Ovary (tissue), 9 donors: ENCODE data around the gene CD247. TPM values are rescaled to one million over a fixed set of nuclear protein-coding genes. Genes with fewer than 3 reads are reported as not detected.

Experiments
- DNase-seq, 5 donors: peaks; one replicate each; pipeline ENCODE4 v3.0.0-alpha.2; 2019 to 2020
- H3K27ac ChIP-seq, 2 donors: fragments of 200-600 bp; one replicate each; pipeline versions ENCODE4 v1.5.1 to v1.8.0; 2019 to 2022
- H3K27me3 ChIP-seq: fragments of 200-600 bp; one replicate; pipeline ENCODE4 v1.8.0; 2022
- H3K36me3 ChIP-seq: fragments of 200-600 bp; sonication (generic); one replicate; pipeline ENCODE4 v1.5.1; 2019
- H3K4me1 ChIP-seq: one replicate; pipeline ENCODE4 v1.8.1; 2013; ENCODE audit warnings: mild to moderate bottlenecking, moderate library complexity; ENCODE audit not compliant: insufficient read depth
- H3K4me3 ChIP-seq: fragments of 200-600 bp; sonication (generic); one replicate; pipeline ENCODE4 v1.5.1; 2017
- H3K9me3 ChIP-seq, 2 donors: fragments of 200-600 bp in 1 of 2; sonication (generic) in 1 of 2; one replicate each; pipeline versions ENCODE4 v1.5.1 to v1.8.1; 2013 to 2019; ENCODE audit warnings: mild to moderate bottlenecking in 1 of 2, moderate library complexity in 1 of 2
- CTCF ChIP-seq, 3 donors: fragments of 450-650 bp in 2 of 3; fragments of 200-600 bp in 1 of 3; IDR thresholded peaks; one replicate each; pipeline versions ENCODE4 v1.5.1 to v1.8.0; 2016 to 2022; ENCODE audit warnings: antibody characterized with exemption in 3 of 3, mild to moderate bottlenecking in 1 of 3
- EP300 ChIP-seq: sonication (generic); formaldehyde crosslinking; IDR thresholded peaks from one replicate; pipeline ENCODE4 v1.6.1; 2017; ENCODE audit warnings: antibody characterized with exemption
- POLR2A ChIP-seq: fragments of 450-650 bp; IDR thresholded peaks from one replicate; pipeline ENCODE4 v1.6.1; 2017; ENCODE audit warnings: antibody characterized with exemption, mild to moderate bottlenecking, moderate library complexity
- WGBS, 3 donors: extraction: QIAGEN DNeasy Blood & Tissue Kit in 1 of 3; methylation state at CpG; one replicate each; pipeline versions ENCODE4 v1.1.5 to v1.1.7; 2013 to 2017; 5-methylcytosine and 5-hydroxymethylcytosine counted together
- intact Hi-C, 4 donors: fragments of 100-400 bp; cut with DNase I; formaldehyde crosslinking; loops; one replicate each; pipeline versions ENCODE4 v1.11.0 to v1.15.1; 2022 to 2023
- polyA plus RNA-seq, 2 donors: library from polyadenylated mRNA; stranded (reverse); fragments of 200-250 nt in 1 of 2; fragments of 350-450 nt in 1 of 2; fragmentation: Illumina TruSeq in 1 of 2; extraction: RNeasy Lipid Tissue Mini Kit (QIAGEN cat#74804) in 1 of 2; gene quantifications; one replicate each; pipeline ENCODE4 v1.2.3, GENCODE V29; 2013 to 2014
- total RNA-seq, 7 donors: library from RNA; depleted of rRNA in 2 of 7; stranded (reverse); fragments of >200 nt in 2 of 7; fragmentation: NEBNext Ultra II Directional in 3 of 7; extraction: Animal tissue kit (Norgen Biotek cat#: 25700) in 3 of 7; gene quantifications; one replicate each; pipeline versions ENCODE4 v1.1.0 to v1.2.4, GENCODE V29; 2016 to 2023
- donor health status: DM: no; HTN: no; CAD: no; lungs with moderate emphysema.
- donor health status: DM: no; HTN: no; CAD: no.
- donor health status: Bipolar disorder and iron deficiency.
- donor health status: DM: yes; HTN: yes; CAD: no.
- donor health status: DM: no; HTN: no; CAD: no.
- donor health status: DM: yes; HTN: yes; CAD: no.

CD247 gene
- total and polyA plus RNA-seq, 9 donors = 0.32 to 3.3 (median 0.47) TPM

GRCh38 chr1:167463080-167463479 is 55.2 kb downstream of the CD247 start:
- H3K27ac ChIP-seq = no peak overlapping the region
- no peaks in the 10 kb centered on the region for H3K36me3 ChIP-seq
- DNase-seq = peak in 1 of 5 donors; percentile 10
- H3K27me3 ChIP-seq = no peaks in the 10 kb centered on the region
- 74 to 84% (median 75%) methylated on average over 4 of the region's 4 CpGs for WGBS, 3 donors
- peaks cover 1% of the 10 kb centered on the region for H3K4me1 ChIP-seq
- H3K9me3 ChIP-seq = no peaks in the 10 kb centered on the region
- TF ChIP-seq CTCF (IDR thresholded peaks at IDR 0.05) = no peak
- TF ChIP-seq EP300 = no peak
- TF ChIP-seq POLR2A = no peak
- intact Hi-C loops = no loop called here
- no peak overlapping the region for H3K4me3 ChIP-seq

- intact Hi-C loops = no loop called here
Observed at GRCh38 chr1:167462341-167462740, 56.0 kb downstream of the CD247 start.

GRCh38 chr1:167460836-167461235 is 57.5 kb downstream of the CD247 start:
- H3K4me1 ChIP-seq = no peaks in the 10 kb centered on the region
- DNase-seq = peak in 1 of 5 donors; percentile 25
- no peaks in the 10 kb centered on the region for H3K36me3 ChIP-seq
- H3K27ac ChIP-seq = no peak overlapping the region
- TF ChIP-seq CTCF (IDR thresholded peaks at IDR 0.05) (no peak), EP300 (no peak), POLR2A (no peak)
- H3K27me3 ChIP-seq = no peaks in the 10 kb centered on the region
- 90 to 93% (median 93%) methylated on average over 14 of the region's 14 CpGs for WGBS, 3 donors
- intact Hi-C loops = no loop called here
- no peak overlapping the region for H3K4me3 ChIP-seq
- no peaks in the 10 kb centered on the region for H3K9me3 ChIP-seq

More at GRCh38 chr1:167462341-167462740, 56.0 kb downstream of the CD247 start:
- H3K4me3 ChIP-seq = no peak overlapping the region
- 87 to 94% (median 93%) methylated on average over 8 of the region's 8 CpGs for WGBS, 3 donors
- H3K9me3 ChIP-seq = no peaks in the 10 kb centered on the region
- peak in 1 of 5 donors; percentile 20 for DNase-seq
- H3K36me3 ChIP-seq = no peaks in the 10 kb centered on the region
- no peak overlapping the region for H3K27ac ChIP-seq
- no peak for TF ChIP-seq CTCF (IDR thresholded peaks at IDR 0.05)
- TF ChIP-seq POLR2A = no peak
- TF ChIP-seq EP300 = no peak
- peaks cover under 1% of the 10 kb centered on the region for H3K4me1 ChIP-seq
- H3K27me3 ChIP-seq = no peaks in the 10 kb centered on the region

- no peaks in the 10 kb centered on the region for H3K27me3 ChIP-seq
- peak in 1 of 5 donors; percentile 16 for DNase-seq
- H3K4me3 ChIP-seq = no peak overlapping the region
- WGBS, 3 donors = 75 to 87% (median 81%) methylated on average over 11 of the region's 11 CpGs
- H3K9me3 ChIP-seq = no peaks in the 10 kb centered on the region
- H3K27ac ChIP-seq = no peak overlapping the region
- TF ChIP-seq POLR2A (no peak), CTCF (IDR thresholded peaks at IDR 0.05) (no peak), EP300 (no peak)
- H3K36me3 ChIP-seq = no peaks in the 10 kb centered on the region
- intact Hi-C loops = no loop called here
- no peaks in the 10 kb centered on the region for H3K4me1 ChIP-seq
Observed at GRCh38 chr1:167457936-167458584, 60.3 kb downstream of the CD247 start.
